ENCODE results near the gene PRSS1. TPM values are rescaled to one million over a fixed set of nuclear protein-coding genes. Genes with fewer than 3 reads are reported as not detected.

The PRSS1 gene
- total RNA-seq, 1 experiment from 2014 or later: 7.3 TPM

GRCh38 chr7:142796001-142796500 lies 46.8 kb downstream of the PRSS1 start:
- Histone ChIP-seq H3K9me3 (ENCODE audit: control insufficient read depth, insufficient read depth, low read depth, low read length) (no peaks in the 10 kb centered on the region), H3K4me3 (ENCODE audit: low read depth in 2 of 2, low read length in 2 of 2) (no peak overlapping the region), H3K36me3 (ENCODE audit: control insufficient read depth, insufficient read depth, low read length) (no peaks in the 10 kb centered on the region), H3K27ac (ENCODE audit: low read length) (no peak overlapping the region), H3K4me1 (ENCODE audit: control insufficient read depth, insufficient read depth, low read length) (no peaks in the 10 kb centered on the region), H3K27me3 (ENCODE audit: control insufficient read depth, insufficient read depth, low read length) (peaks cover 47% of the 10 kb centered on the region)
- ChIA-PET POLR2A (no interaction called here), CTCF (interaction anchor here (1.2 kb wide), 1 partner anchor 13 kb away, joined by 3 read pairs; no protein-coding TSS in a partner anchor)
- no peak for DNase-seq (ENCODE audit: low read depth, low spot score)
- in situ Hi-C loops (cut with HindIII; ENCODE audit: low pct_unique_long_range_greater_than_20kb, low sequenced_read_pairs) (no loop called here), intact Hi-C loops (cut with micrococcal nuclease; ENCODE audit: unreplicated experiment) (no loop called here)
- TF ChIP-seq POLR2AphosphoS5 (IDR thresholded peaks at IDR 0.05; ENCODE audit: low read depth, low read length): no peak
- no peak for TF ChIP-seq SIN3A (IDR thresholded peaks at IDR 0.05; ENCODE audit: borderline replicate concordance, insufficient read depth, low read depth, low read length)
- BruUV-seq (replicated peaks): no TSS peak
- no peak for ATAC-seq

- no TSS peak for BruUV-seq (replicated peaks)
- intact Hi-C loops (cut with micrococcal nuclease; ENCODE audit: unreplicated experiment) (no loop called here), in situ Hi-C loops (cut with HindIII; ENCODE audit: low pct_unique_long_range_greater_than_20kb, low sequenced_read_pairs) (no loop called here)
- DNase-seq (ENCODE audit: low read depth, low spot score) (no peak), ATAC-seq (peak; percentile 66)
- ChIA-PET POLR2A (no interaction called here), CTCF (interaction anchor here (1.2 kb wide), 1 partner anchor 14 kb away, joined by 3 read pairs; no protein-coding TSS in a partner anchor)
- H3K4me3 ChIP-seq (ENCODE audit: low read depth in 2 of 2, low read length in 2 of 2): peak overlapping the region in 1 of 2 experiments; percentile 39; a peak in 2 of 4 replicates
- H3K9me3 ChIP-seq (ENCODE audit: control insufficient read depth, insufficient read depth, low read depth, low read length): no peaks in the 10 kb centered on the region
- H3K27me3 ChIP-seq (ENCODE audit: control insufficient read depth, insufficient read depth, low read length): peaks cover 45% of the 10 kb centered on the region
- no peaks in the 10 kb centered on the region for H3K4me1 ChIP-seq (ENCODE audit: control insufficient read depth, insufficient read depth, low read length)
- TF ChIP-seq POLR2AphosphoS5 (IDR thresholded peaks at IDR 0.05; ENCODE audit: low read depth, low read length) (no peak), CTCF (IDR thresholded peaks at IDR 0.05) (no peak), TCF7L2 (IDR thresholded peaks at IDR 0.05; ENCODE audit: low read depth, low read length) (no peak), REST (IDR thresholded peaks at IDR 0.05; ENCODE audit: insufficient read depth in 1 of 2, low read depth in 2 of 2, low read length in 1 of 2) (no peak), SIN3A (IDR thresholded peaks at IDR 0.05; ENCODE audit: borderline replicate concordance, insufficient read depth, low read depth, low read length) (no peak)
- no peak overlapping the region for H3K27ac ChIP-seq (ENCODE audit: low read length)
- H3K36me3 ChIP-seq (ENCODE audit: control insufficient read depth, insufficient read depth, low read length): no peaks in the 10 kb centered on the region
These were observed 47.5 kb downstream of the PRSS1 start for GRCh38 chr7:142796501-142797390.

All from Panc1 (cell line).